Immature natural killer cell (primary cell): ENCODE results near the gene TNFSF12. TPM values are rescaled to one million over a fixed set of nuclear protein-coding genes. Genes with fewer than 3 reads are reported as not detected.

Source experiments
- DNase-seq, 3 donors: peaks; one replicate each; pipeline ENCODE4 v3.0.0; 2022; ENCODE audit warnings: mixed read lengths in 1 of 3
- H3K27ac Mint-ChIP-seq, 6 donors: one replicate each; pipeline ENCODE4 v1.8.0; 2020; ENCODE audit warnings: mixed read lengths in 6 of 6, mild to moderate bottlenecking in 5 of 6, inconsistent platforms in 4 of 6, moderate library complexity in 3 of 6
- H3K27me3 Mint-ChIP-seq, 3 donors: one replicate each; pipeline ENCODE4 v1.8.0; 2020 to 2021; ENCODE audit warnings: low read depth in 3 of 3, mild to moderate bottlenecking in 3 of 3, mixed read lengths in 3 of 3, moderate library complexity in 3 of 3, inconsistent platforms in 1 of 3
- H3K36me3 Mint-ChIP-seq, 3 donors: one replicate each; pipeline ENCODE4 v1.8.0; 2020; ENCODE audit warnings: mixed read lengths in 3 of 3, inconsistent platforms in 2 of 3, mild to moderate bottlenecking in 2 of 3
- H3K4me1 Mint-ChIP-seq, 2 donors: one replicate each; pipeline ENCODE4 v1.8.0; 2020; ENCODE audit warnings: inconsistent platforms in 2 of 2, mild to moderate bottlenecking in 2 of 2, mixed read lengths in 2 of 2, moderate library complexity in 1 of 2
- H3K4me3 Mint-ChIP-seq, 5 donors: one replicate each; pipeline ENCODE4 v1.8.0; 2020; ENCODE audit warnings: mild to moderate bottlenecking in 5 of 5, mixed read lengths in 5 of 5, inconsistent platforms in 3 of 5, moderate library complexity in 3 of 5
- H3K9me3 Mint-ChIP-seq, 6 donors: one replicate each; pipeline ENCODE4 v1.8.0; 2020; ENCODE audit warnings: mild to moderate bottlenecking in 6 of 6, mixed read lengths in 6 of 6, inconsistent platforms in 4 of 6, moderate library complexity in 3 of 6
- polyA plus RNA-seq, 3 donors: library from polyadenylated mRNA; unstranded; fragments of 300-500 nt; fragmentation: Illumina TruSeq; gene quantifications; one replicate each; pipeline ENCODE4 v1.2.3, GENCODE V29; 2021

Gene TNFSF12
- polyA plus RNA-seq, 3 donors from 2014 or later: 32.1 to 69.9 (median 32.7) TPM

DNA sequence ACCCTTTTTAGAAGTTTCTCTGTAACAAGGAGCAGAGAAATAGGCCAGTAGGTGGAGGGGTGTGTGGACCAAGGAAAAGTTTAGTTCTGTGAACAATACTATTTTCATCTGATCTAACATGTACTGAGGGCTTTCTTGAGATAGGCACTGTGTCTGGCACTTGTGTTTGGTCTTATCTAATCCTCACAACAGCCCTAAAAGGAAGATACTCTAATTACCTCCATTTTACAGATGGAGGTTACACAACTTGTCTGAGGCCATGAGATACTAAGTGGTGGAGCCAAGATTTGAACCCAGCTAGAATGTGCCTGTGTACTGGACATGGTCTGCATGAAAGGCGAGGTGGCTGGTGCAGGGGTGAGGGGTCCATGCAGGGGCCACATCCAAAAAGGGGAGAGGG lies 4.5 kb downstream of the TNFSF12 start:
- H3K4me3 Mint-ChIP-seq: peak overlapping the region in 2 of 5 donors; percentile 16 to 53
- peak overlapping the region; percentile 23 to 95 (median 87) for H3K27ac Mint-ChIP-seq
- H3K4me1 Mint-ChIP-seq: peaks cover 53 to 59% of the 10 kb centered on the region in 2 donors
- DNase-seq: no peak
- peaks cover 0 to 10% (median 3%) of the 10 kb centered on the region in 3 donors for H3K27me3 Mint-ChIP-seq
- H3K36me3 Mint-ChIP-seq: peaks cover 8 to 13% (median 12%) of the 10 kb centered on the region in 3 donors
- H3K9me3 Mint-ChIP-seq: no peaks in the 10 kb centered on the region

- Mint-ChIP-seq H3K27me3 (peaks cover 0 to 8% (median 3%) of the 10 kb centered on the region in 3 donors), H3K4me1 (peaks cover 43 to 47% of the 10 kb centered on the region in 2 donors), H3K36me3 (peaks cover 8 to 13% (median 12%) of the 10 kb centered on the region in 3 donors), H3K27ac (peak overlapping the region in 4 of 6 donors; percentile 15 to 45 (median 42)), H3K9me3 (no peaks in the 10 kb centered on the region), H3K4me3 (no peak overlapping the region)
- DNase-seq: no peak
Observed at GRCh38 chr17:7555320-7555948, 6.6 kb downstream of the TNFSF12 start.

GRCh38 chr17:7556627-7557026 lies 7.8 kb downstream of the TNFSF12 start:
- H3K4me3 Mint-ChIP-seq: no peak overlapping the region
- peaks cover 6 to 18% (median 7%) of the 10 kb centered on the region in 3 donors for H3K27me3 Mint-ChIP-seq
- H3K4me1 Mint-ChIP-seq: peaks cover 44 to 47% of the 10 kb centered on the region in 2 donors
- H3K36me3 Mint-ChIP-seq: peaks cover 7 to 13% (median 8%) of the 10 kb centered on the region in 3 donors
- no peaks in the 10 kb centered on the region for H3K9me3 Mint-ChIP-seq
- DNase-seq: no peak
- H3K27ac Mint-ChIP-seq: peak overlapping the region in 2 of 6 donors; percentile 12 to 34

DNA sequence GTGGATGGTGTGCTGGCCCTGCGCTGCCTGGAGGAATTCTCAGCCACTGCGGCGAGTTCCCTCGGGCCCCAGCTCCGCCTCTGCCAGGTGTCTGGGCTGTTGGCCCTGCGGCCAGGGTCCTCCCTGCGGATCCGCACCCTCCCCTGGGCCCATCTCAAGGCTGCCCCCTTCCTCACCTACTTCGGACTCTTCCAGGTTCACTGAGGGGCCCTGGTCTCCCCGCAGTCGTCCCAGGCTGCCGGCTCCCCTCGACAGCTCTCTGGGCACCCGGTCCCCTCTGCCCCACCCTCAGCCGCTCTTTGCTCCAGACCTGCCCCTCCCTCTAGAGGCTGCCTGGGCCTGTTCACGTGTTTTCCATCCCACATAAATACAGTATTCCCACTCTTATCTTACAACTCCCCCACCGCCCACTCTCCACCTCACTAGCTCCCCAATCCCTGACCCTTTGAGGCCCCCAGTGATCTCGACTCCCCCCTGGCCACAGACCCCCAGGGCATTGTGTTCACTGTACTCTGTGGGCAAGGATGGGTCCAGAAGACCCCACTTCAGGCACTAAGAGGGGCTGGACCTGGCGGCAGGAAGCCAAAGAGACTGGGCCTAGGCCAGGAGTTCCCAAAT lies 8.4 kb downstream of the TNFSF12 start:
- Mint-ChIP-seq H3K27me3 (peaks cover 10 to 21% (median 11%) of the 10 kb centered on the region in 3 donors), H3K9me3 (no peaks in the 10 kb centered on the region), H3K27ac (no peak overlapping the region), H3K4me1 (peaks cover 39 to 42% of the 10 kb centered on the region in 2 donors), H3K4me3 (no peak overlapping the region), H3K36me3 (peaks cover 7 to 13% (median 8%) of the 10 kb centered on the region in 3 donors)
- DNase-seq: no peak

GRCh38 chr17:7557775-7558543 lies 9.1 kb downstream of the TNFSF12 start:
- Mint-ChIP-seq H3K27me3 (peaks cover 13 to 20% (median 15%) of the 10 kb centered on the region in 3 donors), H3K4me3 (no peak overlapping the region), H3K9me3 (no peaks in the 10 kb centered on the region), H3K27ac (peak overlapping the region in 3 of 6 donors; percentile 54 to 80 (median 59)), H3K4me1 (peaks cover 39 to 42% of the 10 kb centered on the region in 2 donors), H3K36me3 (peaks cover 3 to 9% (median 4%) of the 10 kb centered on the region in 3 donors)
- no peak for DNase-seq

DNA sequence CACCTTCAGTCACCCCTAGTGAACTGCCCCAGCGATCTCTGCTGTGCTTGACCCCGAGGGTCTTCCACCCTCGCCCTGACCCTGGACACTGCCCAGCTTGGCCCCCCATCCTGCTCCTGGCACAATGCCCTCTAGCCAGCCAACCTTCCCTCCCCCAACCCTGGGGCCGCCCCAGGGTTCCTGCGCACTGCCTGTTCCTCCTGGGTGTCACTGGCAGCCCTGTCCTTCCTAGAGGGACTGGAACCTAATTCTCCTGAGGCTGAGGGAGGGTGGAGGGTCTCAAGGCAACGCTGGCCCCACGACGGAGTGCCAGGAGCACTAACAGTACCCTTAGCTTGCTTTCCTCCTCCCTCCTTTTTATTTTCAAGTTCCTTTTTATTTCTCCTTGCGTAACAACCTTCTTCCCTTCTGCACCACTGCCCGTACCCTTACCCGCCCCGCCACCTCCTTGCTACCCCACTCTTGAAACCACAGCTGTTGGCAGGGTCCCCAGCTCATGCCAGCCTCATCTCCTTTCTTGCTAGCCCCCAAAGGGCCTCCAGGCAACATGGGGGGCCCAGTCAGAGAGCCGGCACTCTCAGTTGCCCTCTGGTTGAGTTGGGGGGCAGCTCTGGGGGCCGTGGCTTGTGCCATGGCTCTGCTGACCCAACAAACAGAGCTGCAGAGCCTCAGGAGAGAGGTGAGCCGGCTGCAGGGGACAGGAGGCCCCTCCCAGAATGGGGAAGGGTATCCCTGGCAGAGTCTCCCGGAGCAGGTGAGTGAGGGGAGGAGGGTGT lies 9.9 kb downstream of the TNFSF12 start, which contains the start of gene TNFSF13:
Gene TNFSF13, plus strand, starts transcription at position 207 of the 776 bp plus-strand sequence. Its CDS starts 290 bp downstream, at position 497.
- Mint-ChIP-seq H3K9me3 (no peaks in the 10 kb centered on the region), H3K36me3 (peaks cover 3 to 5% (median 4%) of the 10 kb centered on the region in 3 donors), H3K4me1 (peaks cover 31 to 34% of the 10 kb centered on the region in 2 donors), H3K4me3 (peak within 1 kb of the TSS in 1 of 5 donors; percentile 15), H3K27ac (peak within 1 kb of the TSS in 3 of 6 donors; percentile 54 to 80 (median 59)), H3K27me3 (peaks cover 13 to 19% (median 15%) of the 10 kb centered on the region in 3 donors)
- DNase-seq: no peak

GRCh38 chr17:7559320-7560171 lies 10.7 kb downstream of the TNFSF12 start:
- DNase-seq: no peak
- H3K36me3 Mint-ChIP-seq: peaks cover 3 to 4% (median 4%) of the 10 kb centered on the region in 3 donors
- H3K27me3 Mint-ChIP-seq: peaks cover 13 to 17% (median 15%) of the 10 kb centered on the region in 3 donors
- H3K27ac Mint-ChIP-seq: peak overlapping the region in 3 of 6 donors; percentile 94 to 98 (median 95)
- peak overlapping the region in 3 of 5 donors; percentile 15 to 96 (median 88) for H3K4me3 Mint-ChIP-seq
- H3K9me3 Mint-ChIP-seq: no peaks in the 10 kb centered on the region
- peaks cover 30 to 37% of the 10 kb centered on the region in 2 donors for H3K4me1 Mint-ChIP-seq

GRCh38 chr17:7560172-7561027 lies 11.5 kb downstream of the TNFSF12 start:
- Mint-ChIP-seq H3K4me1 (peaks cover 29 to 34% of the 10 kb centered on the region in 2 donors), H3K36me3 (peaks cover 2 to 4% (median 2%) of the 10 kb centered on the region in 3 donors), H3K9me3 (no peaks in the 10 kb centered on the region), H3K27me3 (peaks cover 13 to 17% (median 15%) of the 10 kb centered on the region in 3 donors), H3K27ac (peak overlapping the region; percentile 94 to 98 (median 96)), H3K4me3 (peak overlapping the region; percentile 88 to 96 (median 91))
- DNase-seq: no peak

DNA sequence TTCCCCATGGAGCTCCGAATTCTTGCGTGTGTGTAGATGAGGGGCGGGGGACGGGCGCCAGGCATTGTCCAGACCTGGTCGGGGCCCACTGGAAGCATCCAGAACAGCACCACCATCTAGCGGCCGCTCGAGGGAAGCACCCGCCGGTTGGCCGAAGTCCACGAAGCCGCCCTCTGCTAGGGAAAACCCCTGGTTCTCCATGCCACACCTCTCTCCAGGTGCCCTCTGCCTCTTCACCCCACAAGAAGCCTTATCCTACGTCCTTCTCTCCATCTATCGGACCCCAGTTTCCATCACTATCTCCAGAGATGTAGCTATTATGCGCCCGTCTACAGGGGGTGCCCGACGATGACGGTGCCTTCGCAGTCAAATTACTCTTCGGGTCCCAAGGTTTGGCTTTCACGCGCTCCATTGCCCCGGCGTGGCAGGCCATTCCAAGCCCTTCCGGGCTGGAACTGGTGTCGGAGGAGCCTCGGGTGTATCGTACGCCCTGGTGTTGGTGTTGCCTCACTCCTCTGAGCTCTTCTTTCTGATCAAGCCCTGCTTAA lies 12.2 kb downstream of the TNFSF12 start:
- H3K27ac Mint-ChIP-seq: peak overlapping the region; percentile 94 to 98 (median 96)
- no peaks in the 10 kb centered on the region for H3K9me3 Mint-ChIP-seq
- H3K4me1 Mint-ChIP-seq: peaks cover 29 to 30% of the 10 kb centered on the region in 2 donors
- H3K36me3 Mint-ChIP-seq: peaks cover 0 to 4% (median 0%) of the 10 kb centered on the region in 3 donors
- peak overlapping the region; percentile 88 to 96 (median 91) for H3K4me3 Mint-ChIP-seq
- H3K27me3 Mint-ChIP-seq: peaks cover 13 to 17% (median 15%) of the 10 kb centered on the region in 3 donors
- DNase-seq: peak; percentile 76 to 81 (median 79)

- Mint-ChIP-seq H3K9me3 (no peaks in the 10 kb centered on the region), H3K27me3 (peaks cover 10 to 17% (median 15%) of the 10 kb centered on the region in 3 donors), H3K4me3 (peak within 1 kb of the TSS; percentile 88 to 96 (median 91)), H3K36me3 (no peaks in the 10 kb centered on the region), H3K27ac (peak within 1 kb of the TSS; percentile 94 to 98 (median 96)), H3K4me1 (peaks cover 25 to 30% of the 10 kb centered on the region in 2 donors)
- peak; percentile 91 to 92 (median 91) for DNase-seq
Observed at GRCh38 chr17:7561589-7562207, 12.8 kb downstream of the TNFSF12 start, which contains the start of gene SENP3. SENP3 (plus strand) TSS chr17:7561919; CDS start chr17:7563077, 1,158 bp downstream.

DNA sequence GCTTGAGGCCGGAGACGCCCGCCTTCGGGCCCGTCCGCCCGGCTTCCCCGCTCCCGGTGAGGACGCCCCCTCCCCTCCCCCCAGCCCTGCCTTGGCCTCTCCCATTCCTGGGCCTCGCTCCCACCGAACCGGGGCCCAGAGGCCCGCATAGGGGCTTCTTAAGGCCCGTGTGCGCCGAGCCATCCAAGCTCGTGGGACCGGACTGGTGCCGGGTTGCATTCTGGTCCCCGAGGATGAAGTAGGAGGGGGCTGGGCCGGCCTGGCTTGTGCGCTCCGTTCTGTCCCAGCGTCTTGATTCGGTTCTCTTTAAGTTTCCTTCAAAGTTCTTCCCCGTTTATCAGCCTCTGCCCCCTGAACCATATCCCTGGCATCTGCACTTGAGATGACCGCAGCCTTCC lies 13.3 kb downstream of the TNFSF12 start:
- H3K27ac Mint-ChIP-seq: peak overlapping the region; percentile 76 to 90 (median 87)
- DNase-seq: no peak
- H3K9me3 Mint-ChIP-seq: no peaks in the 10 kb centered on the region
- H3K36me3 Mint-ChIP-seq: no peaks in the 10 kb centered on the region
- peaks cover 26 to 30% of the 10 kb centered on the region in 2 donors for H3K4me1 Mint-ChIP-seq
- H3K4me3 Mint-ChIP-seq: peak overlapping the region; percentile 81 to 87 (median 86)
- peaks cover 9 to 17% (median 15%) of the 10 kb centered on the region in 3 donors for H3K27me3 Mint-ChIP-seq
